Measurements from ENCODE around the gene ASXL1.
"Not testable (repeated sequence)": the region's sequence is repeated elsewhere in the genome, so short reads cannot be mapped to it uniquely, and the experiment has no call there.

The ASXL1 gene

GRCh38 chr20:32462900-32463641 lies 104.9 kb downstream of the ASXL1 start:
- no peak for DNase-seq (ENCODE audit: extremely low read depth, insufficient read length)
- Histone ChIP-seq H3K36me3 (ENCODE audit: control insufficient read depth, insufficient read depth, low read length) (no peaks in the 10 kb centered on the region), H3K4me3 (replicated peaks; ENCODE audit: low read depth, low read length) (no peak overlapping the region), H3K27me3 (replicated peaks; ENCODE audit: control insufficient read depth, insufficient read depth, low read length) (no peaks in the 10 kb centered on the region)
- no peak for TF ChIP-seq CTCF (IDR thresholded peaks at IDR 0.05; ENCODE audit: insufficient read depth, low read length, poor library complexity, severe bottlenecking)

GRCh38 chr20:32463642-32464400 lies 105.7 kb downstream of the ASXL1 start:
- H3K4me3 ChIP-seq (replicated peaks; ENCODE audit: low read depth, low read length): no peak overlapping the region
- H3K27me3 ChIP-seq (replicated peaks; ENCODE audit: control insufficient read depth, insufficient read depth, low read length): no peaks in the 10 kb centered on the region
- H3K36me3 ChIP-seq (ENCODE audit: control insufficient read depth, insufficient read depth, low read length): no peaks in the 10 kb centered on the region
- DNase-seq (ENCODE audit: extremely low read depth, insufficient read length): no peak
- no peak for TF ChIP-seq CTCF (IDR thresholded peaks at IDR 0.05; ENCODE audit: insufficient read depth, low read length, poor library complexity, severe bottlenecking)

- Histone ChIP-seq H3K36me3 (ENCODE audit: control insufficient read depth, insufficient read depth, low read length) (no peaks in the 10 kb centered on the region), H3K27me3 (replicated peaks; ENCODE audit: control insufficient read depth, insufficient read depth, low read length) (no peaks in the 10 kb centered on the region), H3K4me3 (replicated peaks; ENCODE audit: low read depth, low read length) (no peak overlapping the region)
- no peak for DNase-seq (ENCODE audit: extremely low read depth, insufficient read length)
- TF ChIP-seq CTCF (IDR thresholded peaks at IDR 0.05; ENCODE audit: insufficient read depth, low read length, poor library complexity, severe bottlenecking): no peak
These were observed 106.4 kb downstream of the ASXL1 start for GRCh38 chr20:32464401-32465091.

GRCh38 chr20:32465092-32465900 lies 107.2 kb downstream of the ASXL1 start:
- no peak for DNase-seq (ENCODE audit: extremely low read depth, insufficient read length)
- no peaks in the 10 kb centered on the region for H3K36me3 ChIP-seq (ENCODE audit: control insufficient read depth, insufficient read depth, low read length)
- H3K4me3 ChIP-seq (replicated peaks; ENCODE audit: low read depth, low read length): no peak overlapping the region
- no peak for TF ChIP-seq CTCF (IDR thresholded peaks at IDR 0.05; ENCODE audit: insufficient read depth, low read length, poor library complexity, severe bottlenecking)
- no peaks in the 10 kb centered on the region for H3K27me3 ChIP-seq (replicated peaks; ENCODE audit: control insufficient read depth, insufficient read depth, low read length)

GRCh38 chr20:32465901-32466675 lies 108.0 kb downstream of the ASXL1 start:
- H3K27me3 ChIP-seq (replicated peaks; ENCODE audit: control insufficient read depth, insufficient read depth, low read length); DNase-seq (ENCODE audit: extremely low read depth, insufficient read length); H3K36me3 ChIP-seq (ENCODE audit: control insufficient read depth, insufficient read depth, low read length); H3K4me3 ChIP-seq (replicated peaks; ENCODE audit: low read depth, low read length): not testable (repeated sequence)
